ENCODE data around the gene SNCAIP. TPM values are rescaled to one million over a fixed set of nuclear protein-coding genes. Genes with fewer than 3 reads are reported as not detected.

SNCAIP gene
- total and polyA plus RNA-seq, 3 donors from 2014 or later: 12.7 to 28.4 (median 16.1) TPM

GRCh38 chr5:122465994-122466393 lies 154.0 kb downstream of the SNCAIP start:
- H3K36me3 ChIP-seq (ENCODE audit: low read depth, missing control alignments): no peaks in the 10 kb centered on the region
- TF ChIP-seq CTCF (IDR thresholded peaks at IDR 0.05) (no peak), POLR2A (IDR thresholded peaks at IDR 0.05) (no peak)
- no peaks in the 10 kb centered on the region for H3K4me1 ChIP-seq
- no peak overlapping the region for H3K4me3 ChIP-seq
- H3K27me3 ChIP-seq: no peaks in the 10 kb centered on the region
- H3K9me3 ChIP-seq: no peaks in the 10 kb centered on the region
- intact Hi-C loops (cut with DNase I; ENCODE audit: low total_unique reads): no loop called here
- no peak overlapping the region for H3K27ac ChIP-seq
- no peak for DNase-seq
- 79 to 85% methylated on average over 4 of the region's 4 CpGs for WGBS, 2 donors

GRCh38 chr5:122468351-122469116 lies 156.5 kb downstream of the SNCAIP start:
- TF ChIP-seq POLR2A (IDR thresholded peaks at IDR 0.05): no peak
- no peak for TF ChIP-seq CTCF (IDR thresholded peaks at IDR 0.05)
- H3K4me3 ChIP-seq: no peak overlapping the region
- intact Hi-C loops (cut with DNase I; ENCODE audit: low total_unique reads): no loop called here
- H3K36me3 ChIP-seq (ENCODE audit: low read depth, missing control alignments): no peaks in the 10 kb centered on the region
- no peaks in the 10 kb centered on the region for H3K27me3 ChIP-seq
- no peak for DNase-seq
- WGBS, 2 donors: 92 to 94% methylated on average over 2 of the region's 2 CpGs
- no peak overlapping the region for H3K27ac ChIP-seq
- no peaks in the 10 kb centered on the region for H3K9me3 ChIP-seq
- H3K4me1 ChIP-seq: no peaks in the 10 kb centered on the region

GRCh38 chr5:122469384-122469919 lies 157.4 kb downstream of the SNCAIP start:
- no peak for TF ChIP-seq POLR2A (IDR thresholded peaks at IDR 0.05)
- no peak for TF ChIP-seq CTCF (IDR thresholded peaks at IDR 0.05)
- no peaks in the 10 kb centered on the region for H3K36me3 ChIP-seq (ENCODE audit: low read depth, missing control alignments)
- H3K4me1 ChIP-seq: no peaks in the 10 kb centered on the region
- intact Hi-C loops (cut with DNase I; ENCODE audit: low total_unique reads): no loop called here
- WGBS, 2 donors: 79% methylated on average over 5 of the region's 5 CpGs
- H3K9me3 ChIP-seq: no peaks in the 10 kb centered on the region
- H3K27ac ChIP-seq: no peak overlapping the region
- DNase-seq: no peak
- H3K27me3 ChIP-seq: no peaks in the 10 kb centered on the region
- no peak overlapping the region for H3K4me3 ChIP-seq

- WGBS, 2 donors: 67 to 81% methylated on average over 2 of the region's 2 CpGs
- TF ChIP-seq CTCF (IDR thresholded peaks at IDR 0.05): no peak
- Histone ChIP-seq H3K9me3 (no peaks in the 10 kb centered on the region), H3K4me3 (no peak overlapping the region), H3K27me3 (no peaks in the 10 kb centered on the region), H3K4me1 (no peaks in the 10 kb centered on the region), H3K36me3 (ENCODE audit: low read depth, missing control alignments) (no peaks in the 10 kb centered on the region), H3K27ac (no peak overlapping the region)
- DNase-seq: no peak
- intact Hi-C loops (cut with DNase I; ENCODE audit: low total_unique reads): no loop called here
These were observed 158.3 kb downstream of the SNCAIP start for GRCh38 chr5:122470365-122470764.
